Thyroid gland (tissue), 4 donors: Measurements from ENCODE around the gene AGPAT2. TPM values are rescaled to one million over a fixed set of nuclear protein-coding genes. Genes with fewer than 3 reads are reported as not detected.

ENCODE experiments used
- DNase-seq, 2 donors: peaks; one replicate each; pipeline ENCODE4 v3.0.0-alpha.2; 2019
- H3K27ac ChIP-seq, 3 donors: fragments of 200-600 bp; sonication (generic); 1 replicate in 2 of 3; 2 replicates in 1 of 3; pipeline ENCODE4 v1.5.1; 2016 to 2019; ENCODE audit warnings: mild to moderate bottlenecking in 1 of 3, moderate library complexity in 1 of 3
- H3K27me3 ChIP-seq: fragments of 200-600 bp; sonication (generic); one replicate; pipeline ENCODE4 v1.5.1; 2019
- H3K36me3 ChIP-seq, 2 donors: fragments of 200-600 bp; sonication (generic); one replicate each; pipeline ENCODE4 v1.5.1; 2016 to 2019
- H3K4me1 ChIP-seq, 2 donors: fragments of 200-600 bp; sonication (generic); one replicate each; pipeline ENCODE4 v1.5.1; 2017 to 2019
- H3K4me3 ChIP-seq, 3 donors: fragments of 200-600 bp; sonication (generic); replicated peaks in 1 of 3; 1 replicate in 2 of 3; 2 replicates in 1 of 3; pipeline ENCODE4 v1.5.1; 2016; ENCODE audit warnings: mild to moderate bottlenecking in 1 of 3
- H3K9me3 ChIP-seq: fragments of 200-600 bp; sonication (generic); one replicate; pipeline ENCODE4 v1.5.1; 2017
- CTCF ChIP-seq, 6 experiments: fragments of 200-600 bp in 3 of 6; fragments of 450-650 bp in 3 of 6; sonication (generic) in 3 of 6; IDR thresholded peaks; one replicate each; pipeline ENCODE4 v1.5.1; 2016 to 2019; ENCODE audit warnings: antibody characterized with exemption in 6 of 6, mild to moderate bottlenecking in 2 of 6, inconsistent platforms in 1 of 6, moderate library complexity in 1 of 6
- POLR2A ChIP-seq, 2 donors: fragments of 450-650 bp; IDR thresholded peaks; one replicate each; pipeline ENCODE4 v1.6.1; 2017; ENCODE audit warnings: antibody characterized with exemption in 2 of 2, mild to moderate bottlenecking in 2 of 2, moderate library complexity in 1 of 2
- WGBS, 2 donors: methylation state at CpG; one replicate each; pipeline ENCODE4 v1.1.5; 2017; 5-methylcytosine and 5-hydroxymethylcytosine counted together
- intact Hi-C: fragments of 100-400 bp; cut with DNase I; formaldehyde crosslinking; loops from one replicate; pipeline ENCODE4 v1.15.1; 2023
- total RNA-seq, 4 donors: library from RNA; depleted of rRNA; stranded (reverse); fragments of >200 nt; gene quantifications; one replicate each; pipeline ENCODE4 v1.2.3, GENCODE V29; 2016

Gene AGPAT2
- total RNA-seq, 4 donors from 2014 or later, result 58.6 to 78.7 (median 72.0) TPM

- no peaks in the 10 kb centered on the region for H3K9me3 ChIP-seq
- TF ChIP-seq POLR2A (IDR thresholded peaks at IDR 0.05) (no peak), CTCF (IDR thresholded peaks at IDR 0.05) (no peak)
- H3K36me3 ChIP-seq, result no peaks in the 10 kb centered on the region
- intact Hi-C loops, result no loop called here
- peak overlapping the region in 2 of 3 donors; percentile 25 to 58 for H3K27ac ChIP-seq
- DNase-seq, result no peak
- H3K4me3 ChIP-seq, result no peak overlapping the region
- 61 to 69% methylated on average over 7 to 8 of the region's 8 CpGs for WGBS, 2 donors
- no peaks in the 10 kb centered on the region for H3K27me3 ChIP-seq
- peaks cover 12 to 42% of the 10 kb centered on the region in 2 donors for H3K4me1 ChIP-seq
These were observed 27.6 kb upstream of the AGPAT2 start for GRCh38 chr9:136714893-136715274.

GRCh38 chr9:136714096-136714892 lies 27.0 kb upstream of the AGPAT2 start:
- Histone ChIP-seq H3K36me3 (no peaks in the 10 kb centered on the region), H3K27ac (peak overlapping the region in 2 of 3 donors; percentile 53 to 58), H3K4me1 (peaks cover 12 to 38% of the 10 kb centered on the region in 2 donors), H3K9me3 (no peaks in the 10 kb centered on the region), H3K4me3 (no peak overlapping the region), H3K27me3 (no peaks in the 10 kb centered on the region)
- WGBS, 2 donors, result 60 to 74% methylated on average over 17 of the region's 17 CpGs
- no peak for TF ChIP-seq CTCF (IDR thresholded peaks at IDR 0.05)
- no peak for TF ChIP-seq POLR2A (IDR thresholded peaks at IDR 0.05)
- intact Hi-C loops, result no loop called here
- no peak for DNase-seq

GRCh38 chr9:136713550-136713949 lies 26.3 kb upstream of the AGPAT2 start:
- Histone ChIP-seq H3K36me3 (no peaks in the 10 kb centered on the region), H3K4me1 (peaks cover 12 to 33% of the 10 kb centered on the region in 2 donors), H3K27me3 (no peaks in the 10 kb centered on the region), H3K9me3 (no peaks in the 10 kb centered on the region), H3K4me3 (no peak overlapping the region), H3K27ac (peak overlapping the region in 2 of 3 donors; percentile 52 to 53)
- no peak for DNase-seq
- intact Hi-C loops, result no loop called here
- TF ChIP-seq POLR2A (IDR thresholded peaks at IDR 0.05) (no peak), CTCF (IDR thresholded peaks at IDR 0.05) (no peak)
- 43 to 80% methylated on average over 2 to 3 of the region's 8 CpGs for WGBS, 2 donors

GRCh38 chr9:136712690-136713544 lies 25.7 kb upstream of the AGPAT2 start:
- intact Hi-C loops, result no loop called here
- no peak for DNase-seq
- peak overlapping the region in 2 of 3 donors; percentile 37 to 52 for H3K27ac ChIP-seq

More at GRCh38 chr9:136712690-136713544, 25.7 kb upstream of the AGPAT2 start:
- WGBS, 2 donors, result 7 to 30% methylated on average over 16 to 21 of the region's 56 CpGs
- no peaks in the 10 kb centered on the region for H3K27me3 ChIP-seq
- no peak for TF ChIP-seq POLR2A (IDR thresholded peaks at IDR 0.05)
- no peak for TF ChIP-seq CTCF (IDR thresholded peaks at IDR 0.05)
- H3K36me3 ChIP-seq, result no peaks in the 10 kb centered on the region
- H3K4me3 ChIP-seq, result peak overlapping the region in 2 of 3 donors; percentile 32 to 72
- no peaks in the 10 kb centered on the region for H3K9me3 ChIP-seq
- H3K4me1 ChIP-seq, result peaks cover 12 to 33% of the 10 kb centered on the region in 2 donors
